Activated CD8-positive, alpha-beta T cell treated with anti-CD3 and anti-CD28 coated beads, Interleukin-2, amount 10 ng/mL, durations not matched to agents 7 days and 5 days (primary cell): ENCODE data around the gene TPRA1. TPM values are rescaled to one million over a fixed set of nuclear protein-coding genes. Genes with fewer than 3 reads are reported as not detected.

Experiments used
- ATAC-seq: fragments of 150-1000 bp; cut with Tn5 transposase; one replicate; pipeline ENCODE4 v1.10.0; 2021; ENCODE audit warnings: moderate library complexity
- CTCF ChIA-PET: fragments of 350-600 bp; sonication (Branson Sonifier 250); formaldehyde crosslinking; loops from one replicate; lab custom pipeline; 2021; ENCODE audit warnings: antibody characterized with exemption; lab: Charles Lee
- POLR2A ChIA-PET: fragments of 350-600 bp; sonication (Branson Sonifier 250); formaldehyde crosslinking; loops from one replicate; lab custom pipeline; 2021; ENCODE audit warnings: antibody characterized with exemption; lab: Charles Lee
- DNase-seq: peaks from one replicate; pipeline ENCODE4 v3.0.0-alpha.2; 2020
- H3K27ac Mint-ChIP-seq: one replicate; pipeline ENCODE4 v1.8.0; 2021; ENCODE audit warnings: mild to moderate bottlenecking, mixed read lengths
- H3K27me3 Mint-ChIP-seq: one replicate; pipeline ENCODE4 v1.8.0; 2021; ENCODE audit warnings: low read depth, mixed read lengths
- H3K36me3 Mint-ChIP-seq: one replicate; pipeline ENCODE4 v1.8.0; 2021; ENCODE audit warnings: low read depth, mixed read lengths
- H3K4me1 Mint-ChIP-seq: one replicate; pipeline ENCODE4 v1.8.0; 2021; ENCODE audit warnings: low read depth, mixed read lengths
- H3K4me3 Mint-ChIP-seq: one replicate; pipeline ENCODE4 v1.8.0; 2021; ENCODE audit warnings: mild to moderate bottlenecking, mixed read lengths
- H3K9me3 Mint-ChIP-seq: one replicate; pipeline ENCODE4 v1.8.0; 2022; ENCODE audit warnings: mixed read lengths; ENCODE audit not compliant: insufficient read depth
- total RNA-seq, 2 experiments: library from RNA; stranded (reverse); gene quantifications; one replicate each; pipeline ENCODE4 v1.2.3, GENCODE V29; 2021

The TPRA1 gene
- total RNA-seq, 2 experiments from 2014 or later, result 27.0 to 27.9 TPM

- Mint-ChIP-seq H3K27ac (no peak overlapping the region), H3K36me3 (no peaks in the 10 kb centered on the region), H3K27me3 (peaks cover 6% of the 10 kb centered on the region), H3K4me1 (peaks cover 5% of the 10 kb centered on the region), H3K9me3 (no peaks in the 10 kb centered on the region), H3K4me3 (no peak overlapping the region)
- ChIA-PET POLR2A (no interaction called here), CTCF (interaction anchor here (1.5 kb wide), 1 partner anchor 178 kb away, joined by 3 read pairs; no protein-coding TSS in a partner anchor)
- DNase-seq (no peak), ATAC-seq (no peak)
These were observed 38.5 kb downstream of the TPRA1 start for GRCh38 chr3:127552038-127552437.

GRCh38 chr3:127551178-127551577 is 39.4 kb downstream of the TPRA1 start:
- Mint-ChIP-seq H3K27ac (no peak overlapping the region), H3K36me3 (no peaks in the 10 kb centered on the region), H3K9me3 (no peaks in the 10 kb centered on the region), H3K27me3 (peaks cover 6% of the 10 kb centered on the region), H3K4me3 (no peak overlapping the region), H3K4me1 (peaks cover 8% of the 10 kb centered on the region)
- ChIA-PET POLR2A (no interaction called here), CTCF (interaction anchor here (1.5 kb wide), 1 partner anchor 177 kb away, joined by 3 read pairs; no protein-coding TSS in a partner anchor)
- ATAC-seq (no peak), DNase-seq (no peak)

GRCh38 chr3:127550468-127551157 is 39.9 kb downstream of the TPRA1 start:
- no peaks in the 10 kb centered on the region for H3K9me3 Mint-ChIP-seq
- H3K27me3 Mint-ChIP-seq, result peaks cover 6% of the 10 kb centered on the region
- ChIA-PET CTCF (no interaction called here), POLR2A (no interaction called here)
- H3K4me3 Mint-ChIP-seq, result no peak overlapping the region
- DNase-seq (no peak), ATAC-seq (no peak)
- H3K36me3 Mint-ChIP-seq, result no peaks in the 10 kb centered on the region
- H3K27ac Mint-ChIP-seq, result no peak overlapping the region
- peaks cover 8% of the 10 kb centered on the region for H3K4me1 Mint-ChIP-seq

GRCh38 chr3:127549826-127550467 is 40.6 kb downstream of the TPRA1 start:
- DNase-seq (no peak), ATAC-seq (no peak)
- ChIA-PET POLR2A (no interaction called here), CTCF (interaction anchor here (1.0 kb wide), 1 partner anchor 25 kb away, joined by 3 read pairs; no protein-coding TSS in a partner anchor)
- Mint-ChIP-seq H3K27ac (no peak overlapping the region), H3K36me3 (no peaks in the 10 kb centered on the region), H3K27me3 (peaks cover 6% of the 10 kb centered on the region), H3K4me1 (peaks cover 8% of the 10 kb centered on the region), H3K4me3 (no peak overlapping the region), H3K9me3 (no peaks in the 10 kb centered on the region)

DNA sequence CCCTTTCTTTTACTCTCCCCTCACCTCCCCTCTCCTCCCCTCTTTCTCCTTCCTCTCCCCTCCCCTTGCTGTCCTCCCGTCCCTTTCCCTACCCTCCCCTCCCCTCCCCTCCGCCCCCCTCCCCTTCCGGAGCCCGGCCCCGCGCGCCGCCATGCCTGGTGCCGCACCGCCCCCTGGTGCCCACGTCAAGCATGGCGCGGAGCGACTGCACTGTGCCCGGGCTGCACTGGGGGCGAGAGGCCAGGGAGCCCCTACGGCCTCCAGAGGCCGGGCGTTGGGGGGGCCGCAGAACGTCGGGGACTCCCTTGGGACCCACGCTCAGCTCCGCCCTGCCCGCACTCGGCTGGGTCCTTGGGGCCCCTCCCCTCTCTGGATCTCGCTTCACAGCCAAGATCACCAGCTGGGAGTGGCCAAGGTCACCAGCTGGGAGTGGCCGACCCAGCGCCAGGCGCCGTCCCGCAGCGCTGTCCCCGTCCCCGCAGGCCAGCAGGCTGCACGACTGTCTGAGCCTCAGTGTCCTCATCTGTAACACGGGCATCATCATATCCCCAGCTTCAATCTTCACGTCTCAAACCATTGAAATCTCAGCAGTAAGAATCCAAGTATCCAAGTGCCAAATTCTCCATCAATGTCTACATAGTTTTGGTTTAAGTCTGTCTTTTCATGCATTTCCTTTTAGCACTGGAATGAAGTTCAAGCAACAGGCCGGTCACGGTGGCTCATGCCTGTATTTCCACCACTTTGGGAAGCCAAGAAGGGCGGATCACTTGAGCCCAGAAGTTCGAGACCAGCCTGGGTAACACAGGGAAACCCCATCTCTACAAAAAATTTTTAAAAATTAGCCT is 42.5 kb downstream of the TPRA1 start:
- Mint-ChIP-seq H3K9me3 (no peaks in the 10 kb centered on the region), H3K36me3 (no peaks in the 10 kb centered on the region), H3K4me3 (peak overlapping the region; percentile 49), H3K27ac (no peak overlapping the region), H3K4me1 (peaks cover 8% of the 10 kb centered on the region), H3K27me3 (peaks cover 6% of the 10 kb centered on the region)
- ATAC-seq (peak; percentile 84), DNase-seq (peak; percentile 74)
- ChIA-PET CTCF (interaction anchor here (0.7 to 2.4 kb wide), 15 partner anchors 7 to 1029 kb away, joined by 3 to 11 read pairs (median 4); no protein-coding TSS in a partner anchor), POLR2A (no interaction called here)

- Mint-ChIP-seq H3K9me3 (no peaks in the 10 kb centered on the region), H3K36me3 (no peaks in the 10 kb centered on the region), H3K4me1 (peaks cover 8% of the 10 kb centered on the region), H3K27me3 (peaks cover 6% of the 10 kb centered on the region), H3K4me3 (peak overlapping the region; percentile 38), H3K27ac (no peak overlapping the region)
- ATAC-seq, result peak; percentile 5
- CTCF ChIA-PET, result interaction anchor here (0.7 to 2.4 kb wide), 12 partner anchors 8 to 1028 kb away, joined by 3 to 7 read pairs (median 4); no protein-coding TSS in a partner anchor
- DNase-seq, result no peak
- POLR2A ChIA-PET, result interaction anchor here (0.9 kb wide), 1 partner anchor 9 kb away, joined by 3 read pairs; no protein-coding TSS in a partner anchor
These were observed 43.4 kb downstream of the TPRA1 start for GRCh38 chr3:127546970-127547733.

GRCh38 chr3:127546554-127546953 is 44.0 kb downstream of the TPRA1 start:
- no peak for ATAC-seq
- no peaks in the 10 kb centered on the region for H3K9me3 Mint-ChIP-seq
- DNase-seq, result no peak
- H3K27me3 Mint-ChIP-seq, result peaks cover 6% of the 10 kb centered on the region
- no peaks in the 10 kb centered on the region for H3K36me3 Mint-ChIP-seq
- no peak overlapping the region for H3K27ac Mint-ChIP-seq
- no peak overlapping the region for H3K4me3 Mint-ChIP-seq
- CTCF ChIA-PET, result interaction anchor here (0.7 to 3.1 kb wide), 8 partner anchors 25 to 1024 kb away, joined by 3 to 11 read pairs (median 4); no protein-coding TSS in a partner anchor
- POLR2A ChIA-PET, result interaction anchor here (0.9 kb wide), 1 partner anchor 8 kb away, joined by 3 read pairs; no protein-coding TSS in a partner anchor
- H3K4me1 Mint-ChIP-seq, result peaks cover 8% of the 10 kb centered on the region

DNA sequence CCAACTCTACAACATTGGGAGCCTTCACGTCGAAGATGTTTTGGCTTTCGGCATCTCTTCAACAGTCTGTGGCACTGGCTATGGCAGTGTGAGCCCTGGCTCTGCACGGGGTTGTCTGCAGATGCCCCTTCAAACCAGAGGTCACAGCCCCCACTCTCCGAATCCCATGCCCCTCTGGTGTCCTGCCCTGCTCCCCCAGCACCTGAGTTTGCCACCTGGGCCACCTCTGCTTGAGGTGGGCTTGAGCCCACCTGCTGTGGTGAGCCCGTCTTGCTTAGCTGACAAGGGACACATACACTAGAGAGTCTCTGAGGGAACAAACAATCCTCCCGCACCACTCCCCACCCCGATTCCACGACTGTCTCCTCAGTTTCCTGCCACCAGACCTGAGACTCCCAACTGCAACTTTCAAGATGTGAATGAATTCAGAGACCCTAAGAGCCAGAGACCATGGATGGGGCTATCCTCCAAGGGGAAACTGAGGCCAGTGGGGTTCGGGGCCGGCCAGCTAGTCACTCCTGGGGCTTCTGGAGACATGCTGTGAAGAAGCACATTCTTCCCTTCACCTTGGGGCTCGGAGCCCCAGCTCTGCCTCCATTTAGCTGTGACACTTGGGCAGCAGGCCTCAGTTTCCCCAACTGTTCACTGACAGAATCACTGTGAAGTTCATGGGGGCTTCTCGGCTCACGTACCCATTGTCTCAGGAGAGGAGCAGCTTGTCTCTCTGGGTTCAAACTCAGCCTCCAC is 44.6 kb downstream of the TPRA1 start:
- POLR2A ChIA-PET, result no interaction called here
- no peak overlapping the region for H3K27ac Mint-ChIP-seq
- H3K4me3 Mint-ChIP-seq, result no peak overlapping the region
- no peaks in the 10 kb centered on the region for H3K9me3 Mint-ChIP-seq
- peaks cover 8% of the 10 kb centered on the region for H3K4me1 Mint-ChIP-seq
- ATAC-seq, result no peak
- peaks cover 6% of the 10 kb centered on the region for H3K27me3 Mint-ChIP-seq
- CTCF ChIA-PET, result interaction anchor here (0.7 to 3.1 kb wide), 11 partner anchors 10 to 1023 kb away, joined by 3 to 11 read pairs (median 3); partner anchors contain the start of gene MCM2
- no peaks in the 10 kb centered on the region for H3K36me3 Mint-ChIP-seq
- no peak for DNase-seq

DNA sequence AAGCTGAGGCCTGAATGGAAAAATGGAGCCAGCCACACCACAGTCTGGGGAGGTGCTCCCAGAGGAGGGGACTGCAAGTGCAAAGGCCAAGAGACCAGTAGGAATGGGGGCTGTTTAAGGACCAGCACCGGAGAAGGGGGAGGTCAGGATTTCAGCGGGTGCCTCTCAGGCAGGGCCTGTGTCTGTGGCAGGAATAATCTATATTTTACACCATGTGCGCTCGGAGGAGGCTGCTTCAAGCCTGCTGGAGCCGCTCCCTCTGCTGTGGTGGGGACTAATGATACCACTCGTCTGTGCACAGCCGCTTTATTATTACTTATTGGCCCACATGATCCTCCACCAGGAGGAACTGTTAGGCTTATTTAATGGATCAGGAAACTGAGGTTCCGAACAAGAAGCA is 45.3 kb downstream of the TPRA1 start:
- Mint-ChIP-seq H3K4me3 (no peak overlapping the region), H3K9me3 (no peaks in the 10 kb centered on the region), H3K4me1 (peaks cover 8% of the 10 kb centered on the region), H3K36me3 (no peaks in the 10 kb centered on the region), H3K27me3 (peaks cover 6% of the 10 kb centered on the region), H3K27ac (no peak overlapping the region)
- POLR2A ChIA-PET, result no interaction called here
- ATAC-seq, result no peak
- CTCF ChIA-PET, result interaction anchor here (1.2 to 3.1 kb wide), 8 partner anchors 9 to 1022 kb away, joined by 3 to 11 read pairs (median 4); partner anchors contain the start of gene MCM2
- DNase-seq, result no peak

DNA sequence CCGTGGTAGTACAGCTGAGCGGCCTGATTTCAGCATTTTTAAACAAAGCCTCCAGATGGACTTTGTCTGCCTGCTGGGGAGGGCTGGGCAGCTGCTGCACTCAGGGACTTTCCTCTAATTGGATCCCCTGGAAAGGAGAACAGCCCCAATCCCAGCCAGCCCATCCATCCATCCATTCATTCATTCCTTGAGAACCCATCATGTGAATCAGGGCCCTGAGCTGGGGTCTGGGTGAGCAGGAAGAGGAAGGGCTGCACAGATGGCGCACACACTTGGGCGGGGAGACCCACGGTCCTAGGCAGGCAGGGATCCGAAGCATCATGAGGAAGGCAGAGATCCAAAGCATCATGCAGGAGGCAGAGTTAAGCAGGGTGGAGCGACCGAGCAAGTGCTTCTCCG is 45.7 kb downstream of the TPRA1 start:
- Mint-ChIP-seq H3K9me3 (no peaks in the 10 kb centered on the region), H3K36me3 (no peaks in the 10 kb centered on the region), H3K4me3 (no peak overlapping the region), H3K27ac (no peak overlapping the region), H3K4me1 (peaks cover 8% of the 10 kb centered on the region), H3K27me3 (peaks cover 4% of the 10 kb centered on the region)
- POLR2A ChIA-PET, result no interaction called here
- no peak for DNase-seq
- ATAC-seq, result no peak
- CTCF ChIA-PET, result interaction anchor here (1.2 to 3.1 kb wide), 9 partner anchors 9 to 1022 kb away, joined by 3 to 11 read pairs (median 4); partner anchors contain the start of gene MCM2
